Adrenal gland (tissue), 5 donors: ENCODE measurements around the gene FILIP1.

Source experiments
- CTCF ChIP-seq, 6 experiments: fragments of 450-650 bp in 4 of 6; fragments of 200-600 bp in 2 of 6; sonication (generic) in 1 of 6; IDR thresholded peaks; 1 replicate in 5 of 6; 2 replicates in 1 of 6; pipeline versions ENCODE4 v1.5.1 to v1.8.0; 2016 to 2021; ENCODE audit warnings: antibody characterized with exemption in 6 of 6, mild to moderate bottlenecking in 2 of 6, moderate library complexity in 1 of 6
- POLR2A ChIP-seq, 2 donors: fragments of 450-650 bp; IDR thresholded peaks; one replicate each; pipeline ENCODE4 v1.6.1; 2017; ENCODE audit warnings: antibody characterized with exemption in 2 of 2, mild to moderate bottlenecking in 2 of 2, moderate library complexity in 1 of 2
- donor health status: DM: no; HTN: no; CAD: no.

- no peak for TF ChIP-seq POLR2A (IDR thresholded peaks at IDR 0.05)
- no peak for TF ChIP-seq CTCF (IDR thresholded peaks at IDR 0.05)
Measured at GRCh38 chr6:75268988-75269354, 224.6 kb downstream of the FILIP1 start.
